SK-N-SH (cell line): ENCODE measurements around the gene PROSER2.

Source experiments
- TAF1 ChIP-seq: IDR thresholded peaks from 2 replicates; pipeline ENCODE4 v1.6.1; 2012; ENCODE audit warnings: low read depth, mild to moderate bottlenecking, low read length, moderate library complexity, borderline replicate concordance
- TF ChIP-seq, protein P1 (sequence below): fragments of 200-600 bp; sonication (generic); IDR thresholded peaks from 2 replicates; pipeline ENCODE4 v1.6.1; 2017; ENCODE audit warnings: antibody characterized with exemption, mild to moderate bottlenecking, moderate library complexity

DNA sequence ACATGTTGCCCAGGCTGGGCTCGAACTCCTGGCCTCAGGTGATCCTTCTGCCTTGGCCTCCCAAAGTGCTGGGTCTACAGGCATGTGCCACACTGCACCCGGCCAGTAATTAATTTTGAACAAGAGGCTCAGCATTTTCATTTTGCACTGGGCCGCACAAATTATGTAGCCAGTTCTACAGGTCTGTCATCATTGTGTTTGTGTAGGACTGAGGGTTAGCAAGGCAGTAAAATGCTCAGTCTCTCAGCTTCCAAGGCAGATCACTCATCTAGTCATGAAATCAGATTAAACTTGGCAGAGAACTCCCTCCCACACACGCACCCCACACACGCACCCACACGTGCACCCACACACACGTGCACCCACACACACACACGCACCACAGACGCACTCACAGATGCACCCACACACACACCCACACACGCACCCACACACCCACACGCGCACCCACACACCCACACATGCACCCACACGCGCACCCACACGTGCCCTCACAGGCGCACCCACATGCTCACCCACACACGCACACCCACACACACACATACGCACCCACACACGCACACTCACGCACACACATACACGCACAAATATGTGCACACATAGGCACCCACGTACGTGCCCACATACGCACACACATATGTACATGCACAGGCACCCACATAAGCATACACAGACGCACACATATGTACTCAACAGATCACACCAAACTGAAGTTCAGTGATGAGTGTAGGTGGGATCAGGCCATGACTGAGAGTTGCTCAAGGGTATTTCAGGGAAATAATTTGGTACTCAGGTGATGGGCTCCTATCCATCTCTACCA lies 27.8 kb upstream of the PROSER2 start:
- TF ChIP-seq, protein P1, sequence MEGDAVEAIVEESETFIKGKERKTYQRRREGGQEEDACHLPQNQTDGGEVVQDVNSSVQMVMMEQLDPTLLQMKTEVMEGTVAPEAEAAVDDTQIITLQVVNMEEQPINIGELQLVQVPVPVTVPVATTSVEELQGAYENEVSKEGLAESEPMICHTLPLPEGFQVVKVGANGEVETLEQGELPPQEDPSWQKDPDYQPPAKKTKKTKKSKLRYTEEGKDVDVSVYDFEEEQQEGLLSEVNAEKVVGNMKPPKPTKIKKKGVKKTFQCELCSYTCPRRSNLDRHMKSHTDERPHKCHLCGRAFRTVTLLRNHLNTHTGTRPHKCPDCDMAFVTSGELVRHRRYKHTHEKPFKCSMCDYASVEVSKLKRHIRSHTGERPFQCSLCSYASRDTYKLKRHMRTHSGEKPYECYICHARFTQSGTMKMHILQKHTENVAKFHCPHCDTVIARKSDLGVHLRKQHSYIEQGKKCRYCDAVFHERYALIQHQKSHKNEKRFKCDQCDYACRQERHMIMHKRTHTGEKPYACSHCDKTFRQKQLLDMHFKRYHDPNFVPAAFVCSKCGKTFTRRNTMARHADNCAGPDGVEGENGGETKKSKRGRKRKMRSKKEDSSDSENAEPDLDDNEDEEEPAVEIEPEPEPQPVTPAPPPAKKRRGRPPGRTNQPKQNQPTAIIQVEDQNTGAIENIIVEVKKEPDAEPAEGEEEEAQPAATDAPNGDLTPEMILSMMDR, result no peak
- TF ChIP-seq TAF1, result no peak
